ENCODE results near the gene PLCB3.

DNA sequence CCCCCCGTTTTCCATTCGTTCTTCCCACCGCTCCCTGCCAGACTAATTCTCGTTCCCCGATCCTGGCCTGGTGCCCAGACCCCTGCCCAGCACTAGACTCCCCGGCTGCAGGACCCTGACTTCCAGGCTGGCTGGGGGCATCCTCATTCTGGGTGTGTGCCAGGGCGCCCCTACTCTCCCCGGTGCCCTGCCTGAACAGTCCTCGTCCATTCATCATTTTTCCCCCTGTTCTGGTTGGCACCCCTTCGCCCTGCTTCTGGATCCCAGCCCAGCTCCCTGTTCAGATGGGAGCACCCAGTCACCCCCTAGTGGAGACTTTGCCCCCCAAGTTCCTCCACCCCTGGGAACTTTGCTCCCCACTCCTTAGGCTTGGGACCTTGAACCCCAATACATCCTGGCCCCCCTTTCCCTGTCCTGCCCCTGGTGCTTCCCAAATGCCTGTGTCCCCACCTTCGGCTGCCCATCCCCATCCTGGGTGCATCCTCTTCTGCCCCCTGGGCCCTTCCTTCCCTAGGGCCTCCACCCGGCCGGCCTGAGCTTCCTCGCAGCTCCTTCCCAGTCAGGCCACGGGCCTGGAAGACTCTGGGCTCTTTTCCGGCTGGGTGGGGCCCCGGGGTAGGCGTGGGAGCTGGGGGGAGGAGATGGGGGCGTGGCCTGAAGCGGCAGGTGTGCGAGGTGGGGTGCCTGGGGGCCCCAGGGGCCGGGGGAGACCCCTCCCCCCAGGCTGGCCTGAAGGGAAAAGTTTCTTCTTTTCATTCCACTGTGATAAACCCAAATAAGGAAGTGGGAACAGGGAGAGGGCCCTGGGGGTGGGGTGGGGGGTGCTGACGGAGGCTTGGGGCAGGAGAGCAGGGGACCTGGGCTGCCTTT is 908 bp downstream of the PLCB3 start:
- no peak for TF ChIP-seq TAF1 (IDR thresholded peaks at IDR 0.05; ENCODE audit: low read depth, low read length)
- no peak for TF ChIP-seq POLR2A (IDR thresholded peaks at IDR 0.05; ENCODE audit: low read depth, low read length)
- no peak for TF ChIP-seq POLR2AphosphoS5 (IDR thresholded peaks at IDR 0.05; ENCODE audit: low read depth, low read length)
- TF ChIP-seq POU2F2 (IDR thresholded peaks at IDR 0.05; ENCODE audit: low read depth, low read length) = no peak
